Right forelimb (tissue), 1 donor: ENCODE measurements around the gene TBC1D9.

Experiments used
- DNase-seq: peaks from one replicate; pipeline ENCODE4 v3.0.0-alpha.2; 2018

TBC1D9 gene

DNA sequence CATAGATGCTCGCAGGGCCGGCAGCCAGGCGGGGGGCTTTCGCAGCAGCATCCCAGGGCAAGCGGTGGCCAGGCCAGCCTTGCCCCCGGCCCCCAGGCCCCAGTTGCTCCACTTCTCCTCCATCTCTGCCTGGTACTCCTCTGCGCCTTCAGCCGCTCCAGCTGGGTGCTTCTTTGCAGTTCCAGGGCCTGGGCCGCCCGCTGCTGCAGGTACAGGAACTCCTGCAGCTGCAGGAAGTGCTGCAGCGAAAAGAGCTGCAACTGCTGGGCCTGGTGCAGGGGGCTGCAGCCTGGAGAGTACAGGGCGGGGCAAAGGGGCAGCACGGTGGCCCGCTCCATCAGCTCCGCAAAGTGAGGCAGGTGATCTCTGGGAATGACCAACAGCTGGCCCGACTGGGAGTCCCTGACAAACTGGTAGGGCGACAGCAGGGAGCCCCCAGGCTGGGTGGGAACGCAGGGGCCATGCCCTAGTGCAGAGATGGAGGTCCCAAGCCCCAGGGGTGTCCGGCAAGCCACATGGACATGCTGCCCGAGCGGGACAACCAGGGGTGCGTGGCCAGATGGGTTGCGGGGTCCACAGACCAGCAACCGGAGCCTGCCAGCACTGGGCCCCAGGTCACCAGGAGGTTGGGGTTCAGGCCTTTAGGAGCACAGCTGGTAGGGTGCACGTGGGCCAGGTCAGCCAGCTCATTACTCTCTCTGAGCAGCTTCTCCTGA is 111.6 kb downstream of the TBC1D9 start:
- DNase-seq = no peak

DNA sequence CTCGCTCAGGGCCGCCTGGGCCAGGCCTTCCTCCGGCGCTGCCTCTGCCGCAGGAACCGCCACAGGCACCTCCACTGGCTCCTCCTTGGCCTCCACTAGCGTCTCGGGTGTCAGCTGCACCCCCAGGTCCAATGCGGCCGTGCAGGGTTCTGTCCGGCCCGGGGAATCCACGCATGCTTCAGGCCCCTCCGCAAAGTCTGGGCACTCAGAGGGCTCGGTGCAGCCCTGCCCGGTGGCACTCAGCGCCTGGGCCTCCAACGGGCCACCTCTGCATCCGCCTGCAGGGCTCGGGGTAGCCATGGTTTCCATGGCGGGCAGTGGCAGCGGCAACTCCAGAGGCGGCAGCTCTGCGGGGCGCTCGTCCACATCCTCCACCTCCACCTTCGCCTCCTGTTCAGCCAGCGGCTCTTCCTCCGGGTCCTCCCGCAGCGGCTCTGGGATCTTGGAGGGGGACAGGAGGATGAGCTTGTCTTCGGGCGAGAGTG is 112.6 kb downstream of the TBC1D9 start:
- DNase-seq = no peak

DNA sequence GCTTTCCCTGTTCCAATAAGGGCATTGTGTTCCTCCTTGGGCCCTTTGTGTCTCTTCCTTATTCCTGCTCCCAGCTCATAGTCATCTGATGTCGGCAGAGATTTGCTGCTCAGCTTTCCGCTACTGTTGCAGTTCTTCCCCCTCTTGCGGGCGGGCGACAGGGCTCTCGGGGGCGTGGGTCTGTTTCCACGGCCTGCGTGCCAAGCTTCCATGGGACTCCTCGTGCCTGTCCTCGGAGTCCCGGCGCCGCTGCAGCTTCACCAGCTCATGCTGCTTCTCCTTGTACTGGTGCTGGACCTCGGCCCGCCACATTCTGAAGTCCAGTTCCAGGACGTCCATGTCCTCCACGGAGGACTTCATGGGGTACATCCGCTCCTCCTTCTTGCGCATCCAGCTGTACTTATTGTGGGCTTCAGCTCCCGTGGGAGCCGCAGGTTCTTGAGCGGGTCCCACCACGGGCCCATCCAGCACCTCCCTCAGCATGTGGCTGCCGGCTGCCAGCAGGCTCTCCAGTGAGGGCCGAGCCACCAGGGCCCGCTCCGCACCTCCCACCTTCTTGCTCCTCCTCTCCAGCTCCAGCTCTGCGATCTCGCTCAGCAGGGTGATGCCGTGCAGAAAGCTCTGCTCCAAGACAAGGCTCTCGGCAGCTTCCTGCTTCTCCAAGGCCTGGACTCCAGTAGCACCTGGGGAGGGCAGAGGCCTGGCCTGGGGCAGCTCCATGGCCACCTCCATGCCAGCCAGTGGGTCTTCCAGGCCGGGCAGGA is 113.3 kb downstream of the TBC1D9 start:
- DNase-seq = no peak

DNA sequence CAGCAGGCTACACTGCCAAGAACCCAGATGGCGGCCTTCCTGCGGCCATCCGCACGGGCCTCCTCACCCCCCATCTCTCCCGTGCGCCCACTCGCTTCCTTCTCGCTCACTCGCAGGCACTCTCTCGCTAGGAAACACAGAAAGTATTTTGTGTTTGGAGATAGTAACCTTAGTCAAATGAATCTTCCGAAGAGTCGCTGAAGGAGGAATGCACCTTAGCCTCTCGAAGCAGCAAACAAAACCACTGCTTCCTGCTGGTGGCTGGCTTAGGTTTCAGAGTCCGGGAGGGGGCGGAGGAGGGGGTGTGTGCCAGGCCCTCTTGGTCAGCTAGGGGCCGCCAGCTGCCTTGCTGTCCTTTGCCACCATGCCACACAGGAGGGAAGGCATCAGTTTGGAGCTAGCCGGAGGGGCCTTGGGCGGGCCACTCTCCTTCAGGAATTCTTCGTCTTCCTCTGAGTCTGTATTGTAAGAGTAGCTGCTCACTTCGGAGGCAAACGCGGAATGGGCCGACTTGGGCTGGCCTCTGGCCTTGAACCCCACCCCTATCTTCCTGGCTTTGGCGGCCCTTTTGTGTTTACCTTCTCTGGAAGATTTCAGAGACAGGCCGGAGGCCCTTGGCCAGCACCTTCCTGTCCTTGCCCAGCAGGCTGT is 114.3 kb downstream of the TBC1D9 start:
- no peak for DNase-seq

DNA sequence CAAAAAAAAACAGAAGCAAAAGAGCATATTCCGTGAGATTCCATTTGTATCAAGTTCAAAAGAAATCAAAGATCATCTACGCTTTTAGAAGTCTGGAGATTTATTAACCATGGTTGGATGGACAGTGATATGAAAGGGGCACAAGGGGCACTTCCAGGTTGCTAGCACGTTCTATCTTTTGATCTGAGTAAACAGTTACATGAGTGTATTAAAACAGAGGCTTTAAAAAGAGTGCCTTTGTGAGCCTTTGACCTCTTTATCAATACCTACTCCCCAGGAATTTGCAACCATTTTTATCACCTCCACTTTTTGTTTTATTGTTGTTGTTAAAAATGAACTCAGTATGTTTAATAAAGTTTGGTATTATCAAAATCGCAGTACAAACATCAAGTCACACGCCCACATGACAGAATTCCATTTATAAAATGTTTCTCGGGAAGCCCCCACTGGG is 115.1 kb downstream of the TBC1D9 start:
- DNase-seq = no peak

DNA sequence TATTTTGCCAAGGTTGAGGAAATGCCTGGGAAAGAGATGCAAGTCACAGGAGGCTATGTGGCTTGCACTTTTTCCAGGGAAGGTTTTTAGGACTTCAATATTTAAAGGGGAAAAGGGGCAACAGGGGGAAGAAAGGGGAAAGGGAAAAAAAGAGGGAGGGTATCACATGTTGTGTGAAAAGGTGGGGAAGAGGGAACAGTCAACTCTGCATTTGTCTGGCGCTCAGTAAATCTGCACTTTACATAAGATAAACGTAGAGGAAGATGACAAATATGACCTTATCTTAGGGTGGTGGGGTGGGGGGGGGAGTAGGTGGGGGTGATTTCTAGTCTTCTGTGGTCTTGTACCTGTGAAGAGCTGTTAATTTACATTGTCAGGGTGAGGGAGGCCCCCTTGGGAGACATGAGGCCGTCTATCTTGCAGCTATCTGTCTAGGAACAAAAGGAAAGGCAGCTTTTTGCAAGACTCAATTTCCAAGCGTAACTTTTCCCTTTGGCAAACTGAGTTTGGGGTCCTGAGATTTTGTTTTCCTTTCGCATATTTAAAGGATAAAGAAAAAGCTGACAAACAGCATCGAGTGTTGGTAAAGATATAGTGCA is 115.9 kb downstream of the TBC1D9 start:
- no peak for DNase-seq

DNA sequence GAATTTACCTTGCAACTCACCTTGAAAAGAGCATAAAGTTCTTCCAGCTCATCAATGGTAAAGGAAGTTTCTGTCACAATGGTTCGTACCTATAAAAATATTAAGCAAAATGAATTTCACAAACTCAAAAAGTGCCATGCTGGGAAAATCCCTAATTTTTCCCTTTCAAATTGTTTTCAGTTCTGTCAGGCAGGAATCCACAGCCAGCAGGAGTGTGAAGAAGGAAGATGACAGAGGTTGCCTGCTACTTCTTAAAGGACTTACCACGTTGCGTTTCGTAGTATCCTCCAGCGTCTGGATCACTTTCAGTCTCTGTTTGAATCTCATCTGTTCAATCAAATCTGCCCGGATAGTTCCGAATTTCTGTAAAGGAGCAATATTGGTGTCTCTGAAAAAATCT is 117.1 kb downstream of the TBC1D9 start:
- DNase-seq = no peak

DNA sequence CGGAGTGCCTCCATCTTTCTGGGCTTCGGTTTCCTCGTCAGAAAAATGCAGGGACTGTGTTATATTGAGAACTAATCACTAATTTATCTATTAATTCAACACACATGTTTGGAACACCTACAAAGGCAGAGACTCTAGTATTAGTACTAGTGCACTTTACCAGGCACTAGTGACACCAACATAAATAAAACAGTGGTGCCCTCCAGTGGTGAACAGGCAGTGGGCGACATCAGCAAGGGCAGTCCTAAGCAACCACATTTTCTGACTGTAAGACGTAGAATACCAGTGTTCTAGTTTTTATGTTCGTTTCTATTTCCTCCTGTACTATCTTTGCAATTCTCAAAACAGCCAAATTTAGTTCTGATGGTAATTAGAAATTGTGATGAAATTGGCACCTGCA is 118.3 kb downstream of the TBC1D9 start:
- DNase-seq = no peak

DNA sequence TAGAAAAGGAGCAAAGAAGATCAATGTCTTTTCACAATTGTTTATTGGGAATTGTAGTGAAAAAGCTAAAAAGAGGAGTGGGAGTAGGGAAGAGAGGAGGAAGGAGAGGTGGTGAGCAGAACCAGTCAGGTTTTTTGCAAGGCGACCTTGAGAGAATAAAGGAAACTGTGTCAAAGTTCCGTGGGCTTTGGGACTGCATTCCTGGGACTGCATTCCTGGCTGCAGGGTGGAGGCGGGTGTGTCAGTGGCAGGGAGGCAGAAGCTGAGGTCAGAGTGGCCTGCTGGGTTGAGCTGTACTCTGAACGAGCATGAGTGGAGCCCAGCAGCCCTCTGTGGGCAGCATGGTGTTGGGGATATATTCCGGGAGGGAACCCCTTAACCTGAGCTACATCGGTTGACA is 120.6 kb downstream of the TBC1D9 start:
- no peak for DNase-seq

DNA sequence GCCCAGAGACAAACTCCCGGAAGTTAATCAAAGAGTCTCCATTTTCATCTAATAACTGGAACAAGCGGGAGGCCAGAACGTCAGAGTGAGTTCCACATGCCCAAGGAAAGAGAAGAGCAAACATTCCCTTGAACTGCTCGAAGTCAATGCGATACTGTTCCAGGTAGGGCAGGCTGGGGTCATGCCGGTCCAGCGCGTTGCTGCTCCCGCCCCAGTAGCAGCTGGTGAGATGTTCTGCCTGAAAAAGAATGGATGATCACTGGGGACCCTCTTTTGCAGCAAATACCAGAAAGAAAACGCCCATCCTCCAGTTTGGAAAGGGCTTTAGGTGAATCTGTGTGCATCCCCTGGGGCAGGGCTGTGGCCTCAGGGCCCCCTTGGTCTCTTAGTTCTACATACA is 122.2 kb downstream of the TBC1D9 start:
- no peak for DNase-seq

DNA sequence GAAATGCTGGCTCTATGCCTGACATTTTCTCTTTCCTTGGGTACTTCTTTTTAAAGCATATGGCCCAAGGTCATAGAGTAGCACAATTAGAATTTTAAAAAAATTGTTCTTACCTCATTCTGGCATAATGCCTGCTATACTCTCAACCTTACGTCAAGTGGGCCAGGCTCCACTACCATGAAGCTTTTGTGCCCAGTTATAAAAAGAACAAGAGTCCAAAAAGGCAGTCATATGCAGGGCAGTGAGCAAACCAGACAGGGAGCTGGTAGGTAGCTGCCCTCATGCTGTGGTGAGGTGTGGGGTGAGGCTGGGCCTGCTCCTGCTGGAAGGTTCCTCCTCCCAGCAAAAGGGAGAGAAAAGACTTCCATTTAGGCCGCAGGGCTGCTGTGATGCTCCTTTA is 123.1 kb downstream of the TBC1D9 start:
- DNase-seq = no peak

DNA sequence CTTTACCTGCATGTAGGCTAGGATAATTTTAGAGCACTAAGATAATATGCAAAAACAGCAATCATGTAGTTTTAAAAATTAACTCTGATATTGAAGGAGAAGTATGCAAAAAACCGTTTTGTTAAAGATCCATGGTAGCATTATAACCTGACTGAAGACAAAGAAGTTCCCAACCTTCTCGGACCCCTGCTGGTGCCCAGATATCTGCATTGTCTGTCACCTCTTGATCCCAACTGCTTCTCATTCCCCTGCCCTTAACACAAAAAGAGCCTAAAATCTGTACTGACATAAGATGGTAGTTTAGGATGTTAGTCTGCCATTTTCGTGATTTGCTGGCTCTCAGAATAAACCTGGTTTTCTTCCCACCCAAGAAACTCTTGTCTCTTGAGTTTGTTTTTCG is 125.9 kb downstream of the TBC1D9 start:
- DNase-seq = no peak

DNA sequence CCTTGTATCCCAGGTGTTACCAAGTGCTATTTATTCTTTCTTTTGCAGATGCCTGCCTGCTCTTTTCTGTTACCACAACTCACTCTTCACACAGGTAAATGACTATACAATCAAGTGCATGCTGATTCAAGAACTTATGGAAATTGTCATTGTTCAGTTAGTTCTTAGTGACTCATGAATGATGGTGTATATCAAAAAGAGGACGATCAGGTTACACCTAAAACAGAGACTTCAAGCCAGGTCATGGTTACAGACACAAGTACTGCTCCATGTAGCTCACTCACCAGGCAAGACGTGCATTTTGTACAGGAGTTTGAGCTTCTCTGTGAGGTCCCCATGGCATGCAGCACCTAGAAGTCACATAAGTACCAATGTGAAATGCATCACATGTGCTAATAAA is 128.2 kb downstream of the TBC1D9 start:
- no peak for DNase-seq

DNA sequence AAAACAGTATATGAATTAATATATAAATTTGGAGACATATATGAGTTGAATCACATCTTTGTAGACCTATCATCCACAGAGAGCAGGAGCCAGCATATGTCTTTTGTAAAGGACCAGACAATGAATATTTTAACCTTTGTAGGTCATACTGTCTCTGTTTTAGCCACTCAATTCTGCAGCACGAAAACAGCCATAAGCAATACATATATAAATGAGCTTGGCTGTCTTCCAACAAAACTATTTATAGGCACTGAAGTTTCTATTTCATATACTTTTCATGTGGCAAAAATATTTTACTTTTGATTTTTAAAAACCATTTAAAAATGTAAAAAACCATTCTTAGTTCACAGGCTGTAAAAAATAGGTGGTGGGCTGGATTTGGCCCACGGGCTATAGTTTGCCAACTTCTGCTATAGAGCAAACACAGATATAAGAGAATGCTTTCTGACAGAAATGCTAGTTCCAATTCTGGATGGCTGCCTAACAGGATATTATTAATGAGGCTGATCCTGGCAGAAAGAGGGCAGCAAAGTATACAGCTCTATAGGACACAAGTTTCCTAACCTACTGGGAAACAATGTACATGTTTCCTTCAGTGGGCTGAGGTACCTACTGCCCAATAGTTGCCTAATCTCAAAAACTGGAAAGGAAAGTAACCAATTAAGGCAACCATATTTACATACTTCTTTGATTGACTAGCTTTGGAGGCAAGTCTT is 129.4 kb downstream of the TBC1D9 start:
- no peak for DNase-seq

DNA sequence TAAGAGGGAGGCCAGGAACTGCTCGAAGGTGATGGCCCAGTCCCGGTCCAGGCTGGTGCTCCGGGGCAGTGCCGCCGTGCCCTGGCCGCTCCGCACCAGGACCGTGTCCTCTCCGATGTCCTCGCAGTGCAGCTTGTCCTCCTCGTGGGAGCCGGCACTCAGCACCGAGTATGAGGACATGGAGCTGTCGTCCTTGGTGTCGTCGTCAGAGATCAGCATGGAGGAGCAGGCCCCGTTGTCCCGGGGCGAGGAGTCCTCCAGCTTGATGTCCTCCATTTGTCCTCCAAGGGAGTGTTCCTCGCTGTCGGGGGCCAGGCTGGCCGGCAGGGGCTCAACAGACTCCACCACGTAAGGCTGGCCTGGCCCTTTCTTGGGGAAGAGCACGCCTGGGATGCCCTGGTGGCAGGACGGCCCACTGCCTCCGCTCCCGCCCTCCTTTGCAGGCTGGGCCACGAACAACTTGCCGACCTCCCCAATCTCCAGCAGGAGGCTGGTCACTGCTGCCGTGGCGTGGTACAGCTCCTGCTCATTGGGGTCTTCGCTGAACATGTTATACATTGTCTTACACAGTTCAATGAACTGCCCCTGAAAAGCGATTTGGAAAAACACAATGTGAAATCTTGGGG is 133.7 kb downstream of the TBC1D9 start:
- DNase-seq = no peak

DNA sequence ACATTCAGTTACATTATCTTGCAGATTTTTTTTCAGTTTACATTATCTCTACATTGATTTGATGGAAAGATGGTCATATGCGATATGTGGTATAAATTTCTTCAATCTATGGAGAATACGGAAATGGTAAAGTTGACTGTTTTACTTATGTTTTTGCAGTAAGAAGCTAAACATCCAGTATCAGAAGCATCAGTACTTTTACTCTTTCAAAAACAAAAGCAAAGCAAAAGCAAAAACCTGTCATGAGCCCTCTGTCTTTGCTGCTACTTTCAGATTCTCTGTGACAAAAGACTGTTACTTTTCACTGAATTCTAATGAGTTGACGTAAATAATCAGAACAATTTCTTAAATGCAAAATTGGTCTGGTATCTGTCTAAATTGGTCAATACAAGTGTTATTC is 135.0 kb downstream of the TBC1D9 start:
- no peak for DNase-seq

DNA sequence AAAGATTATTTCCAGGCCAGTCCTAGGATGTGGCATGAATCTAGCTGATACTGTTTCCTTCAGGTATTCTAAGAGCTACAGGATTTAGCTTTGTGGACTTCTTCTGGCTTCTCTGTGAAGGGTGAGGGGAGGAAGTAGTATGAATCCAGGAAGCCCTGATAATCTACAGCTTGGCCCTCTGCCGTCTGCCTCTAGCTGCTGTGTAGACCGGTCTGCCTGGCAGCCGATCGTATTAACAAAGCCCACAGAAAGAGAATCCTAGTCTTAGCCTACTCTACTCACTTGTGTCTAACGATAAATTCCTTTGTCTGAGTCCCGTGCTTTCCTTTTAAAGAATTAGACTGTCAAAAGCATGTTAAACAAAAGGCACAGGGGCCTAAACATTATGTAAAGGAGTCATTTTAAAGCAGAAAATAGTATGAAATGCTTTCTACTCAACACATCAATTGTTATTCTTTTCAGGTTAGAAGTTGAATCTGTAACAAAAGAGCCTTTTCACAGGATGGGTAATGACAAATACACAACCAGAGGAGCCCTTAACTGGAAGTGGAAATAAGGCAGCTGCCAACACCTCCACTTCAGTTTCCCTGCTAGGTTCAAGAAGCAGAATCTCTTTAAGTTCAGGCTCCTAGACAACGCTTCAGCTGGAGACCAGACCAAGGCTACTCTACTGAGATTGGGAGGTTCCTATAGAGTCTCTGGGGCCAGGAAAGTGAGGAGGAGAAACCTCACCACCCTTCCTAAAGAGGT is 138.5 kb downstream of the TBC1D9 start:
- DNase-seq = no peak

DNA sequence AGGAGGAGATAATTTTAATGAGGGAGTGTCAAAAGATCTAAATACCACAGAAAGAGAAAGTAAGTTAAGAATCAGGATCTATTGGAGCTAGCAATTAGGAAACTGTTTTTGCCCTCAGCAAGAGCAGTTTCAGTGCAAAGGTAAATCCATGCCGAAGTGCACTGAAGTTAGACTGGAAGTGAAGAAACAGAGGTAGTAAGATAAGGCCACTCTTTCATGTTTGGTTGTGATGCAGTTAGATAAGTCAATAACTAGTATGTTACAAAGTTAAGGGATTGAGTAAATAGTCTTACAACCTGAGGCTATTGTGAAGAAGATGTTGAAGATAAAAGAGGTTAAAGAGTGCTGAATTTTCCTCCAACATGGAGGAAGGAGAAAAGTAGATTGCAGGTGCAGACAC is 140.7 kb downstream of the TBC1D9 start:
- no peak for DNase-seq

DNA sequence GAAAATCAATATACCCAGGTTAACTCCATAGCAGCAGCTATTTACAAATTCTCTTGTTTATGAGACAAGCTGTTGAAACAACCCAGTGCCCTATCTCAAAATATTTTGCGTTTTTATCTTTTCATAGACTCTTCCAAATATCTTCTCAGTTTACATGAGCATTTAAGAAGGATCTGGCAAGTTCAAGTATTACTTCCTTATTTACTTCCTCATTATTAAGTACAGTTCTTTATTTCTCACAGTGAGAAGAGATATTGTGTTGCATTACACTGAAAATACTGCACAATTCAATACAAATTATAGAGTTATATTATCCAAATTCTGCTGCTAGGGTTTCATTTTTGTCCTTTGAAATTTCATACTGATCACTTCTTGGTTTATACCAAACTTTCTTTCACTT is 143.8 kb downstream of the TBC1D9 start:
- no peak for DNase-seq

DNA sequence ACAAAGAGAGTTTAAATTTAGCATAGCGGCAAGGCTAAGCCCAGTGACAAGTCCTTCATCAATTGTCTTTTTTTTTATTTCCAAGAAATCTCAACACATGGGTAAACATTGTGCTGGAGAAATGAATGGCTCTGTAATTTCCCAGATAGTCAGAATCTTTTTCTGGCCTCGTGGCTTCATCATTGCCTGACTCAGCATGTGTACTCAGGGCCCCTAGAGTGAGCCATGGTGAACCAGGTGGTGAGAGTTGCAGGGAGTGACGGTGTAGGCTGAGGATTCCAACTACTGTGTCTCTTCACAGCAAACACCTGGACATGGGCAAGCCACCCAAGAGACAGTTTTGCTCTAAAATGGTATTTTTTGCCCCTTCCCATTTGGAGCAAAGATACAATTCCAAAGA is 144.3 kb downstream of the TBC1D9 start:
- no peak for DNase-seq
